Duodenal mucosa (tissue), 2 donors: ENCODE results near the gene NAALADL1.
A peak's percentile ranks its signal among the peaks of the same experiment; 100 is the strongest.

ENCODE experiments used
- H3K27ac ChIP-seq: one replicate; pipeline ENCODE4 v1.7.0; 2013; ENCODE audit warnings: low read depth, low read length
- H3K27me3 ChIP-seq, 2 donors: one replicate each; pipeline ENCODE4 v1.7.0; 2013; ENCODE audit warnings: low read length in 2 of 2, control low read depth in 1 of 2; ENCODE audit not compliant: insufficient read depth in 2 of 2, control insufficient read depth in 1 of 2
- H3K36me3 ChIP-seq, 2 donors: one replicate each; pipeline ENCODE4 v1.7.0; 2013; ENCODE audit warnings: low read length in 2 of 2, control low read depth in 1 of 2; ENCODE audit not compliant: insufficient read depth in 2 of 2, control insufficient read depth in 1 of 2
- H3K4me1 ChIP-seq, 2 donors: one replicate each; pipeline ENCODE4 v1.7.0; 2013; ENCODE audit warnings: low read length in 2 of 2, control low read depth in 1 of 2; ENCODE audit not compliant: insufficient read depth in 2 of 2, control insufficient read depth in 1 of 2
- H3K4me3 ChIP-seq, 2 donors: one replicate each; pipeline ENCODE4 v1.7.0; 2013; ENCODE audit warnings: low read length in 2 of 2, low read depth in 1 of 2
- H3K9ac ChIP-seq, 2 donors: one replicate each; pipeline ENCODE4 v1.7.0; 2013; ENCODE audit warnings: low read length in 2 of 2, low read depth in 1 of 2
- H3K9me3 ChIP-seq, 2 donors: one replicate each; pipeline ENCODE4 v1.7.0; 2013; ENCODE audit warnings: low read length in 2 of 2, control low read depth in 1 of 2; ENCODE audit not compliant: control insufficient read depth in 1 of 2

The NAALADL1 gene

DNA sequence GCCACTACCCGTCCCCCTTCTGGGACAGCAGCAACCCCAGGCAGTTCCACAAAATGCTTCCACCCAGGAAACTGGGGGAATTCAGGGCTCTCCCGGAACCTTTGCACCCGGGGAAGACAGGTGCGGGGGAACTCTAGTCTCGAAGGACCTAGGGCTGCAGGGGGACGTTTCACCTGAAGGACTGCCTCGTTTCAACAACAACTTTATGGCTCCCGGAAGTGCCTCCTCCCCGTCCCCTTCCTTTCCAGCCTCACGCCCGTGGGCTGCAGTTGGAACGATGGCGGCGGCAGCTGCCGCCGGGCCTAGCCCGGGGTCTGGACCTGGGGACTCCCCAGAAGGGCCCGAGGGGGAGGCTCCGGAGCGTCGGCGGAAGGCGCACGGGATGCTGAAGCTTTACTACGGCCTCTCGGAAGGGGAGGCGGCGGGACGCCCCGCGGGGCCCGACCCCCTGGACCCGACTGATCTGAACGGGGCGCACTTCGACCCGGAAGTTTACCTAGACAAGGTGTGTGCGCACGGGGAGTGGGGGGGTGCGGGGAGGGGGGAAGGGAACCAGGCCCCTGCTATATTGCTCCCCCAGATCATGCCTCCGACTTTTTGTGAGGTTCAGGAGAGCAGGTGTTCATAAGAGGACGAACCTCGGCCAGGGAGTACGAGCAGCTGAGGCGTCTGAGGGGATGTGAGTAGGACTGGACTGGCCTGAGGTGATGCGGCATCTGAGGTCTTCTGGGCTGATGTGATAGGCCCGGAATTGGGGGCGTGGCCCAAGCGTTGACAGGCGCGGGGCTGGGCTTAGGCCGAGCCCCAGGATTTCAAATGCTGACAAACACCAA, 37.8 kb upstream of the NAALADL1 start, which contains the start of gene VPS51:
Gene VPS51, plus strand, starts transcription at position 241 of the 833 bp plus-strand sequence. Its CDS starts 37 bp downstream, at position 278.
- Histone ChIP-seq H3K27me3 (no peaks in the 10 kb centered on the region), H3K9me3 (no peaks in the 10 kb centered on the region), H3K4me3 (peak within 1 kb of the TSS; percentile 79 to 94), H3K9ac (peak within 1 kb of the TSS; percentile 58 to 77), H3K36me3 (peaks cover 0 to 12% of the 10 kb centered on the region in 2 donors), H3K27ac (peak within 1 kb of the TSS; percentile 89), H3K4me1 (peaks cover 9% of the 10 kb centered on the region in 2 donors)

- Histone ChIP-seq H3K9ac (peak overlapping the region; percentile 35 to 77), H3K9me3 (no peaks in the 10 kb centered on the region), H3K27ac (no peak overlapping the region), H3K27me3 (no peaks in the 10 kb centered on the region), H3K4me3 (peak overlapping the region; percentile 79 to 94), H3K4me1 (peaks cover 9% of the 10 kb centered on the region in 2 donors), H3K36me3 (peaks cover 0 to 12% of the 10 kb centered on the region in 2 donors)
Measured at GRCh38 chr11:65095427-65095826, 37.1 kb upstream of the NAALADL1 start.

GRCh38 chr11:65090628-65091027, 32.3 kb upstream of the NAALADL1 start:
- Histone ChIP-seq H3K4me3 (no peak overlapping the region), H3K27ac (no peak overlapping the region), H3K9ac (no peak overlapping the region), H3K4me1 (peaks cover under 1 to 3% of the 10 kb centered on the region in 2 donors), H3K36me3 (peaks cover 18 to 43% of the 10 kb centered on the region in 2 donors), H3K27me3 (no peaks in the 10 kb centered on the region), H3K9me3 (no peaks in the 10 kb centered on the region)

- peaks cover 22 to 46% of the 10 kb centered on the region in 2 donors for H3K36me3 ChIP-seq
- H3K4me1 ChIP-seq, result peaks cover 10 to 12% of the 10 kb centered on the region in 2 donors
- H3K27me3 ChIP-seq, result no peaks in the 10 kb centered on the region
- no peak overlapping the region for H3K9ac ChIP-seq
- no peak overlapping the region for H3K27ac ChIP-seq
- no peak overlapping the region for H3K4me3 ChIP-seq
- no peaks in the 10 kb centered on the region for H3K9me3 ChIP-seq
Measured at GRCh38 chr11:65089621-65090020, 31.3 kb upstream of the NAALADL1 start.

DNA sequence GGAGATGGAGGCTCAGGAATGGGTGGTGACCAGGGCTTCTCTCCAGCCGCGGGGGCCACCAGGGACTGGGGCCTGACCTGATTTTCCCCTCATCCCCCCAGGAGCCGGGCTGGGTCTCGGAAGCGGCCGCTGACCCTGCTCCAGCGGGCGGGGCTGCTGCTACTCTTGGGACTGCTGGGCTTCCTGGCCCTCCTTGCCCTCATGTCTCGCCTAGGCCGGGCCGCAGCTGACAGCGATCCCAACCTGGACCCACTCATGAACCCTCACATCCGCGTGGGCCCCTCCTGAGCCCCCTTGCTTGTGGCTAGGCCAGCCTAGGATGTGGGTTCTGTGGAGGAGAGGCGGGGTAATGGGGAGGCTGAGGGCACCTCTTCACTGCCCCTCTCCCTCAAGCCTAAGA, 29.5 kb upstream of the NAALADL1 start:
- H3K27ac ChIP-seq, result no peak overlapping the region
- peaks cover 22 to 46% of the 10 kb centered on the region in 2 donors for H3K36me3 ChIP-seq
- H3K4me3 ChIP-seq, result no peak overlapping the region
- H3K4me1 ChIP-seq, result peaks cover 21% of the 10 kb centered on the region in 2 donors
- H3K9me3 ChIP-seq, result no peaks in the 10 kb centered on the region
- no peak overlapping the region for H3K9ac ChIP-seq
- no peaks in the 10 kb centered on the region for H3K27me3 ChIP-seq

DNA sequence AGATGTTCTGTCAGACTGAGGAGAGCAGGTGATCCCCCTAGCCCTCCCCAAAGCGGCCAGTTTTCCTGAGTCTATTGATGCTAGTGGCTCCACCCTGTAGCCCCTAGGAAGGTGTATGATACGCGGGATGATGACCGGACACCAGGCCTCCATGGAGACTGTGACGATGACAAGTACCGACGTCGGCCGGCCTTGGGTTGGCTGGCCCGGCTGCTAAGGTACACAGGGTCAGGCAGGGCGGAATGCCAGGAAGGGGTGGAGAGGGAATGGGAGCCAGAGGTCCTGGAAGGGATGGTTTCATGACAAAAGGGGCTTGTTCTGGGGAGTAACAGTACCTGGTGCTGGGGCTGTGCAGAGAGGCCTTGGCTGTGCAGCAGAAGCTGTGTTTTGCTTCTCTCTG, 28.9 kb upstream of the NAALADL1 start:
- peaks cover 22 to 46% of the 10 kb centered on the region in 2 donors for H3K36me3 ChIP-seq

DNA sequence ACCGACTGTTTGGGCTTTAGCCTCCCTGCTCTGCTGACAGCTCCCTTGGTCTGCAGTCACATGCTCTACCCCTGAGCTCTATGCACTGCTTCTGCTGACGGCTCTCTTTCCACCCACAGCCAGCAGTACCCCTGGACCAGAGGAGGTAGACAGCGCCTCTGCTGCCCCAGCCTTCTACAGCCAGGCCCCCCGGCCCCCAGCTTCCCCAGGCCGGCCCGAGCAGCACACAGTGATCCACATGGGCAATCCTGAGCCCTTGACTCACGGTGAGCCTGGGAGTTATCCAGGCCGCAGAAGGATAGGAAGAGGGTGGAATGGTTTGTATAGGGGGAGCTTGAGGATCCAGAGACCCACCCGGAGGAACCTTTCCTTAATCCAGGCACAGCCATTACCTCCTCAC, 28.5 kb upstream of the NAALADL1 start:
- no peaks in the 10 kb centered on the region for H3K27me3 ChIP-seq
- no peaks in the 10 kb centered on the region for H3K9me3 ChIP-seq
- H3K4me3 ChIP-seq, result no peak overlapping the region
- peaks cover 22 to 25% of the 10 kb centered on the region in 2 donors for H3K4me1 ChIP-seq
- peaks cover 22 to 46% of the 10 kb centered on the region in 2 donors for H3K36me3 ChIP-seq
- H3K27ac ChIP-seq, result no peak overlapping the region
- no peak overlapping the region for H3K9ac ChIP-seq

More for the DNA sequence above, 28.9 kb upstream of the NAALADL1 start:
- peaks cover 22 to 25% of the 10 kb centered on the region in 2 donors for H3K4me1 ChIP-seq
- no peak overlapping the region for H3K4me3 ChIP-seq
- H3K9ac ChIP-seq, result no peak overlapping the region
- no peaks in the 10 kb centered on the region for H3K9me3 ChIP-seq
- no peak overlapping the region for H3K27ac ChIP-seq
- H3K27me3 ChIP-seq, result no peaks in the 10 kb centered on the region

- Histone ChIP-seq H3K9ac (peak overlapping the region in 1 of 2 donors; percentile 96), H3K9me3 (no peaks in the 10 kb centered on the region), H3K36me3 (peaks cover 22 to 46% of the 10 kb centered on the region in 2 donors), H3K27me3 (no peaks in the 10 kb centered on the region), H3K4me1 (peaks cover 22 to 25% of the 10 kb centered on the region in 2 donors), H3K4me3 (no peak overlapping the region), H3K27ac (no peak overlapping the region)
Measured at GRCh38 chr11:65085446-65085845, 27.1 kb upstream of the NAALADL1 start.

GRCh38 chr11:65084598-65085375, 26.4 kb upstream of the NAALADL1 start:
- Histone ChIP-seq H3K36me3 (peaks cover 22 to 48% of the 10 kb centered on the region in 2 donors), H3K9ac (peak overlapping the region; percentile 82 to 96), H3K4me3 (peak overlapping the region; percentile 85 to 99), H3K9me3 (no peaks in the 10 kb centered on the region), H3K27ac (peak overlapping the region; percentile 97), H3K27me3 (no peaks in the 10 kb centered on the region), H3K4me1 (peaks cover 22 to 25% of the 10 kb centered on the region in 2 donors)
